Liver (tissue), 9 donors: ENCODE measurements around the gene TOMM40L. TPM values are rescaled to one million over a fixed set of nuclear protein-coding genes. Genes with fewer than 3 reads are reported as not detected.
"Not testable (repeated sequence)": the region's sequence is repeated elsewhere in the genome, so short reads cannot be mapped to it uniquely, and the experiment has no call there.

Source experiments
- DNase-seq: peaks from one replicate; pipeline ENCODE4 v3.0.0-alpha.2; 2017; ENCODE audit warnings: low spot score
- H3K27ac ChIP-seq, 2 donors: one replicate each; pipeline ENCODE4 v1.7.0; 2013; ENCODE audit warnings: inconsistent platforms in 2 of 2, low read length in 2 of 2, control low read depth in 1 of 2, low read depth in 1 of 2, mild to moderate bottlenecking in 1 of 2
- H3K27me3 ChIP-seq, 4 donors: one replicate each; pipeline versions ENCODE4 v1.6.1 to v1.7.0; 2013; ENCODE audit warnings: low read length in 3 of 4, inconsistent platforms in 1 of 4, mild to moderate bottlenecking in 1 of 4, moderate library complexity in 1 of 4; ENCODE audit not compliant: control insufficient read depth in 4 of 4, insufficient read depth in 4 of 4
- H3K36me3 ChIP-seq, 4 donors: one replicate each; pipeline versions ENCODE4 v1.6.1 to v1.7.0; 2013; ENCODE audit warnings: low read length in 3 of 4, mild to moderate bottlenecking in 3 of 4, low read depth in 1 of 4, moderate library complexity in 1 of 4; ENCODE audit not compliant: control insufficient read depth in 4 of 4, insufficient read depth in 3 of 4
- H3K4me1 ChIP-seq, 4 donors: one replicate each; pipeline versions ENCODE4 v1.6.1 to v1.7.0; 2013; ENCODE audit warnings: low read length in 3 of 4, mild to moderate bottlenecking in 3 of 4, moderate library complexity in 1 of 4; ENCODE audit not compliant: control insufficient read depth in 4 of 4, insufficient read depth in 4 of 4
- H3K4me3 ChIP-seq, 3 donors: one replicate each; pipeline versions ENCODE4 v1.6.1 to v1.7.0; 2013; ENCODE audit warnings: low read length in 3 of 3, control low read depth in 1 of 3, low read depth in 1 of 3, mild to moderate bottlenecking in 1 of 3
- H3K9ac ChIP-seq, 2 donors: one replicate each; pipeline ENCODE4 v1.7.0; 2013; ENCODE audit warnings: low read length in 2 of 2, mild to moderate bottlenecking in 2 of 2, moderate library complexity in 2 of 2, control low read depth in 1 of 2, low read depth in 1 of 2
- H3K9me3 ChIP-seq, 4 donors: one replicate each; pipeline versions ENCODE4 v1.6.1 to v1.7.0; 2013; ENCODE audit warnings: low read length in 3 of 4; ENCODE audit not compliant: control insufficient read depth in 4 of 4
- ATF3 ChIP-seq: IDR thresholded peaks from 2 replicates; pipeline ENCODE4 v1.6.1; 2016; ENCODE audit warnings: antibody characterized with exemption
- FOXA1 ChIP-seq: IDR thresholded peaks from 2 replicates; pipeline ENCODE4 v1.6.1; 2016; ENCODE audit warnings: antibody characterized with exemption
- FOXA2 ChIP-seq: IDR thresholded peaks from 2 replicates; pipeline ENCODE4 v1.6.1; 2016; ENCODE audit warnings: antibody characterized with exemption
- HNF4A ChIP-seq, 2 donors: conservative IDR thresholded peaks; 2 replicates each; pipeline ENCODE4 v1.6.1; 2016; ENCODE audit warnings: antibody characterized with exemption in 2 of 2, mild to moderate bottlenecking in 2 of 2
- HNF4G ChIP-seq: IDR thresholded peaks from 2 replicates; pipeline ENCODE4 v1.6.1; 2016; ENCODE audit warnings: antibody characterized with exemption
- JUND ChIP-seq, 2 donors: IDR thresholded peaks; 2 replicates each; pipeline ENCODE4 v1.6.1; 2016; ENCODE audit warnings: antibody characterized with exemption in 2 of 2
- MAX ChIP-seq: IDR thresholded peaks from 2 replicates; pipeline ENCODE4 v1.6.1; 2016; ENCODE audit warnings: antibody characterized with exemption
- RAD21 ChIP-seq, 2 donors: IDR thresholded peaks; 2 replicates each; pipeline ENCODE4 v1.6.1; 2016; ENCODE audit warnings: antibody characterized with exemption in 2 of 2, mild to moderate bottlenecking in 2 of 2
- REST ChIP-seq: IDR thresholded peaks from 2 replicates; pipeline ENCODE4 v1.6.1; 2016; ENCODE audit warnings: antibody characterized with exemption, mild to moderate bottlenecking
- RXRA ChIP-seq, 2 donors: IDR thresholded peaks; 2 replicates each; pipeline ENCODE4 v1.6.1; 2017 to 2018; ENCODE audit warnings: antibody characterized with exemption in 2 of 2, mild to moderate bottlenecking in 1 of 2
- SP1 ChIP-seq: IDR thresholded peaks from 2 replicates; pipeline ENCODE4 v1.6.1; 2018; ENCODE audit warnings: antibody characterized with exemption, mild to moderate bottlenecking
- TAF1 ChIP-seq: conservative IDR thresholded peaks from 2 replicates; pipeline ENCODE4 v1.6.1; 2016; ENCODE audit warnings: antibody characterized with exemption, mild to moderate bottlenecking
- WGBS: extraction: QIAGEN DNeasy Blood & Tissue Kit; methylation state at CpG from one replicate; pipeline ENCODE4 v1.1.7; 2013; 5-methylcytosine and 5-hydroxymethylcytosine counted together
- polyA plus RNA-seq, 2 donors: library from polyadenylated mRNA; stranded (reverse) in 1 of 2; unstranded in 1 of 2; fragments of 200-250 nt in 1 of 2; fragments of >200 nt in 1 of 2; fragmentation: Nextera tagmentation in 1 of 2; extraction: Ambion mirVana in 1 of 2; gene quantifications; one replicate each; pipeline versions ENCODE4 v1.2.1 to v1.2.3, GENCODE V29; 2013 to 2015
- total RNA-seq, 2 donors: library from RNA; depleted of rRNA; stranded (reverse); fragments of >200 nt; gene quantifications; one replicate each; pipeline ENCODE4 v1.2.3, GENCODE V29; 2014
- donor health status: healthy.
- donor health status: healthy.
- donor health status: healthy.
- donor health status: healthy.
- donor health status: healthy.

TOMM40L gene
- total and polyA plus RNA-seq, 4 donors, result 6.7 to 10.5 (median 8.9) TPM

DNA sequence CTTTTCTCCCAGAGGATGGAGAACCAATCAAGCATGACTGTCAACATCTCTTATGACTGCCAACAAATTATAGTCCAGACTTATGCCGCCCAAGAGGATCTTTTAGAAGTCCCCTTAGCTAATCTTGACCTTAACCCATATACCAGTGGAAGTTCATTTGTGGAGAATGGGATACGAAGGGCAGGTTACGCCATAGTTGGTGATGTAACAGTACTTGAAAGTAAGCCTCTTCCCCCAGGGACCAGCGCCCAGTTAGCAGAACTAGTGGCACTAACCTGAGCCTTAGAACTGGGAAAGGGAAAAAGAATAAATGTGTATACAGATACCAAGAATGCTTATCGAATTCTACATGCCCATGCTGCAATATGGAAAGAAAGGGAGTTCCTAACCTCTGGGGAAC lies 29.4 kb downstream of the TOMM40L start:
- Histone ChIP-seq H3K4me1 (peaks cover 5 to 13% (median 8%) of the 10 kb centered on the region in 4 donors), H3K27ac (peak overlapping the region in 1 of 2 donors; percentile 12)
- not testable (repeated sequence) for H3K9ac ChIP-seq, H3K36me3 ChIP-seq, DNase-seq, H3K4me3 ChIP-seq, H3K9me3 ChIP-seq, H3K27me3 ChIP-seq
- TF ChIP-seq SP1 (peak; percentile 39), MAX (peak; percentile 21), ATF3 (peak; percentile 81), JUND (IDR thresholded peaks at IDR 0.05) (peak in 1 of 2 donors; percentile 25), HNF4G (peak; percentile 9), HNF4A (conservative IDR thresholded peaks at IDR 0.05) (peak; percentile 69 to 76), RXRA (IDR thresholded peaks at IDR 0.05) (peak; percentile 75 to 78)
- 44% methylated on average over 5 of the region's 5 CpGs for WGBS

- not testable (repeated sequence) for H3K4me3 ChIP-seq
- WGBS, result 29% methylated on average over 4 of the region's 4 CpGs
Measured at GRCh38 chr1:161255955-161256520, 30.2 kb downstream of the TOMM40L start.

GRCh38 chr1:161257109-161257508 lies 31.2 kb downstream of the TOMM40L start:
- H3K4me1 ChIP-seq, result peaks cover 5 to 14% (median 9%) of the 10 kb centered on the region in 4 donors
- H3K9me3 ChIP-seq, H3K36me3 ChIP-seq, H3K27me3 ChIP-seq, H3K4me3 ChIP-seq, DNase-seq, H3K27ac ChIP-seq, H3K9ac ChIP-seq: not testable (repeated sequence)
- 96% methylated on average over 5 of the region's 5 CpGs for WGBS

More at GRCh38 chr1:161255955-161256520, 30.2 kb downstream of the TOMM40L start:
- H3K9ac ChIP-seq, H3K9me3 ChIP-seq, H3K27me3 ChIP-seq, DNase-seq, H3K36me3 ChIP-seq: not testable (repeated sequence)
- Histone ChIP-seq H3K27ac (peak overlapping the region in 1 of 2 donors; percentile 33), H3K4me1 (peaks cover 5 to 13% (median 8%) of the 10 kb centered on the region in 4 donors)
- TF ChIP-seq RXRA (IDR thresholded peaks at IDR 0.05) (peak; percentile 61 to 80), SP1 (peak; percentile 84), FOXA2 (peak; percentile 77), HNF4G (peak; percentile 40), TAF1 (peak; percentile 16), HNF4A (conservative IDR thresholded peaks at IDR 0.05) (peak; percentile 72 to 87), JUND (IDR thresholded peaks at IDR 0.05) (peak in 1 of 2 donors; percentile 9)

DNA sequence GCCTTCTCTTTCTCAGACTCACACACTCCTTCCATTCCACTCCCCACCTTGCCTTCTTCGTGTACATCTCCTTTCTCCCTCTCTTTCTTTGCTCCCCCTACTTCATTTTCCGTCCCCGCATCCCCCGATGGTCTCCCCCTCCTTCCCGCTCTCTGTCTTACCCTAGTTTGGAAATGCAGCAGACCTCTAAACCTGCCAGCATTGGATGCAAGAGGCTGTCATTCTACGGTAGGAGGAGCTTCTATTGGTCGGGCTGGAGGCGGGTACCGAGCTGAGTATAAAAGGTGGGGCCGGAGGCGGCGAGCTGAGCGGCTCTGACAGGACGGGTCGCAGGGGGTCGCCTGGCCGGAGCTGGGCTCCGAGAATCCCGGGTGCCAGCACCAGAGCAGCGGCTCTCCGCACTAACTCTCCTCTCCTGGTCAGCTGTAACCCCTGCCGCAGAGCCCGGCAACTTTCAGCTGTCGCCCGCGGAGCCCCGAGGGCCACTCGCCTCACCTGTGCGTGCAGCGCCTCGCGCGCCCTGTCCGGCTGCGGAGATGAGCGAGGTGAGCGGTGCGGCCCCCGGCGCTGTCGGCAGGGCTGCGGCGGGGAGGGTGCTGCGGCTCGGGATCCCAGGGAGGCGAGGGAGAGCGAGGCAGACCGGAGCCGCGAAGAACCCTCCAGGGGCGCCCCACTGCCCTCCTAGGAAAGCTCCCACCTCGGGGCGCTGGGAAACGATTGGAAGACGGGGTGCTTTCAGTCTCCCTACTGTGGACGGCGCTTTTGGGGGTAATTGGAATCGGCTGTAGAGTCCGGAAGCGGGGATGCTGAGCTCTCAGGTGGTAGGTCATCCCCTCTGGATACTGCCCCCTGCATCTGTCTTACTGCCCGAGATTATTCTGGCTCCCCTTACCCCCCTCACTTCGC lies 32.8 kb downstream of the TOMM40L start, which contains the start of gene PCP4L1:
Gene PCP4L1 (plus strand): TSS at position 307 of the 906 bp plus-strand sequence. CDS start 230 bp downstream, at position 537.
- no peak within 1 kb of the TSS for H3K9ac ChIP-seq
- peaks cover 5 to 14% (median 9%) of the 10 kb centered on the region in 4 donors for H3K4me1 ChIP-seq
- 2% methylated on average over 62 of the region's 62 CpGs for WGBS
- peak within 1 kb of the TSS in 2 of 3 donors; percentile 55 to 73 for H3K4me3 ChIP-seq
- no peaks in the 10 kb centered on the region for H3K9me3 ChIP-seq
- peak; percentile 68 for DNase-seq
- H3K27me3 ChIP-seq, result no peaks in the 10 kb centered on the region
- no peaks in the 10 kb centered on the region for H3K36me3 ChIP-seq
- TF ChIP-seq HNF4G (no peak), SP1 (peak; percentile 53), REST (peak; percentile 14), RAD21 (IDR thresholded peaks at IDR 0.05) (no peak), TAF1 (peak; percentile 78), FOXA1 (no peak), MAX (no peak)
- peak within 1 kb of the TSS in 1 of 2 donors; percentile 37 for H3K27ac ChIP-seq
